Vagina (tissue), 2 donors: ENCODE data around the gene FABP2.

Source experiments
- CTCF ChIP-seq, 3 experiments: fragments of 450-650 bp in 2 of 3; fragments of 200-600 bp in 1 of 3; sonication (generic) in 1 of 3; IDR thresholded peaks; one replicate each; pipeline ENCODE4 v1.5.1; 2017 to 2019; ENCODE audit warnings: antibody characterized with exemption in 3 of 3, mild to moderate bottlenecking in 2 of 3, moderate library complexity in 2 of 3
- POLR2A ChIP-seq, 2 donors: fragments of 450-650 bp; IDR thresholded peaks; one replicate each; pipeline ENCODE4 v1.6.1; 2017; ENCODE audit warnings: antibody characterized with exemption in 2 of 2, mild to moderate bottlenecking in 2 of 2, moderate library complexity in 2 of 2

- TF ChIP-seq CTCF (IDR thresholded peaks at IDR 0.05) = no peak
- TF ChIP-seq POLR2A (IDR thresholded peaks at IDR 0.05) = no peak
Measured at GRCh38 chr4:119271361-119272085, 50.4 kb downstream of the FABP2 start.
